ENCODE measurements around the gene AGRP. TPM values are rescaled to one million over a fixed set of nuclear protein-coding genes. Genes with fewer than 3 reads are reported as not detected.

The AGRP gene, protein sequence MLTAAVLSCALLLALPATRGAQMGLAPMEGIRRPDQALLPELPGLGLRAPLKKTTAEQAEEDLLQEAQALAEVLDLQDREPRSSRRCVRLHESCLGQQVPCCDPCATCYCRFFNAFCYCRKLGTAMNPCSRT
- 0.13 TPM in 1 of 5 replicates, not detected in the others for total RNA-seq (2022; extraction: Qiagen RNA extraction)

DNA sequence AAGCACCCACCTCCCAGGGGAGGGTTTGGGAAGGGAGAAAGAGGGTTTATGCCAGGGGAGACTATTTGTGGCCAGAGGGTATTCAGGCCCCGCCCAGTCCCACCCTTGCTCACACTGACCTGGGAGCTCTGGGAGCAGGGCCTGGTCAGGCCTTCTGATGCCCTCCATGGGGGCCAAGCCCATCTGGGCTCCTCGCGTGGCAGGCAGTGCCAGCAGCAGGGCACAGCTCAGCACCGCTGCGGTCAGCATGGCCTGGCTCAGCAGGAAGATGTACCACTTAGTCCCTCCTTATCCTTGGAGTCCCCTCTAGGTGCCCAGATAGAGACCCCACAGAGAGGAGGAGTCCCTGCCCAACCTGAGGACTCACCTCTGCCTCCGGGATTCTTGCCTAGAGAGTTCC, at the start of gene AGRP:
Gene AGRP, minus strand, starts transcription at position 398 of the 400 bp plus-strand sequence. Its CDS starts 149 bp downstream, at position 249.

DNA sequence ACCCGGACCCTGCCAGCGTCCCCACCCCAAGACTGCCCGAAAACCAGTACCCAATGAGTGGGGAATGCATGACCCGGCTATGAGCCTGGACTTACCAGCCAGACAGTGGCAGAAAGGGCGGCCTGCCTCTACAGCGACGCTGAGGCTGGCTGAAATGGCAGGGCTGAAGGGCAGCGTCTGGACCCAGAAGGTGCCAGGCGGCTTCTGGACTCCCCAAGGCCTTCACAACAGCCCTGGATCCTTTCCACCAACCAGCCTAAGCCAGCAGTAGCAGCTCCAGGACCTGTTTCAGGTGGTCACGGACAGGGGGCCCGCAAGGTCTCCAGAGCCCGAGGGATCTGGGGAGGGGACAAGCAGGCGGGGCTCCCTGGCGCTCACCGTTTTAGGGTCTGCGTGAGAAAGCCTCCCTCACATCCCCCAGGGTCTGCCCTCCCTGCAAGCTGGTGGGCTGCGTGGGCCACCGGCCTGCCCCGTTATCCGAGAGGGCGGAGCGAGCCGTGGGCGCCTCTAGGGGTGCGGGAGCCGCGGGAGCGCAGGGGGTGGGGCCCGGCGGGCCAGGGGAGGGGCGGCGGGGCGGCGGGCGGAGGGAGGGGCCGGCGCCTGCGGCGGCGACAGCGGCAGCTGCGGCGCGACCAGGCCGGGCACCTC, 45.0 kb upstream of the AGRP start, which contains the start of gene RIPOR1:
Gene RIPOR1, plus strand, starts transcription at position 608 of the 648 bp plus-strand sequence. CDS start 9,618 bp downstream, outside the sequence.

DNA sequence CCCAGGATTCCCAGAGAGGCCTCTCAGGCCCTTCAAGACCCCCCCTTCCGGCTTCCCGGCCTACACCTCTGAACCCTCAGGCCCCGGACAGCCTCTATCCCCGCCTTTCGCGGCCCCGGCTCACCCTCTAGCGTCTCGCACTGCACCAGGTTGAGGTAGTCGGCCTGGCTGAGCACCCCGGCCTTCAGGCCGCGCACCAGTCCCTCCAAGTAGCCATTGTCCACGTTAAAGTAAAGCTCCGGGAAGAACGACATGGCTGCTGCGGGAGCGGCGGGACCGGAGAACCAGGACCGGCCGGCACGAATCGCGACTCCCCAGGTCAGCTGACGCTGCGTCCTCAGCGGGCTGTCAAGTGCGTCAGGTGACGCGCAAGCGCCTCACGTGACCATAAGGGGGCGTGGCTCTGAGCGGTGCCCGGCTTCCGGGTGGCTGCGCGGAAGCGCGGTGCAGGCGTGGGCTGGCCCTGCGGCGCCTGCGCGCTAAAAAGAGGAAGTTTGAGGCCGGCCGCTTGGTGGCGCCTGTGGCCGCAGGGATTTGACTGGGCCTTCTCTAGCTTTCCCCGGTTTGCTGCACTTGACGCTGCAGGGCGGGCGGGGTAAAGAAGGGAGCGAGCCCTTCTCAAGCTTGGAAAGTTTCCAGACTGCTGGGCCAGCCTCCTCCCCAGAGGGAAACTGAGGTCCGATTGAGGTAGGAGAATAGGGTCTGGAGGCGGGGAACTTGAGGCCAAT, 2.4 kb downstream of the AGRP start, which contains the start of gene ATP6V0D1:
Gene ATP6V0D1, minus strand, starts transcription at position 325 of the 728 bp plus-strand sequence. Its CDS starts 71 bp downstream, at position 254.

Other genes starting within 250 kb of the AGRP start
- gene FHOD1, start 236.1 kb downstream of the AGRP start, total RNA-seq (2022; extraction: Qiagen RNA extraction) = 31.3 to 53.0 TPM (median 49.4 TPM) in 5 replicates
- 0.87 to 1.7 TPM (median 1.4 TPM) in 5 replicates for gene SLC9A5, start 234.6 kb downstream of the AGRP start, total RNA-seq (2022; extraction: Qiagen RNA extraction)
- gene PLEKHG4, start 204.0 kb downstream of the AGRP start, total RNA-seq (2022; extraction: Qiagen RNA extraction) = 10.1 to 14.2 TPM (median 12.5 TPM) in 5 replicates
- 0.11 to 0.47 TPM (median 0.34 TPM) in 5 replicates for gene KCTD19, start 156.8 kb downstream of the AGRP start, total RNA-seq (2022; extraction: Qiagen RNA extraction)
- 0.11 to 0.14 TPM in 2 of 5 replicates, not detected in the others for gene LRRC36, start 156.7 kb downstream of the AGRP start, total RNA-seq (2022; extraction: Qiagen RNA extraction)
- 9.2 to 13.3 TPM (median 12.4 TPM) in 5 replicates for gene TPPP3, start 90.0 kb downstream of the AGRP start, total RNA-seq (2022; extraction: Qiagen RNA extraction)
- gene ZDHHC1, start 67.1 kb downstream of the AGRP start, total RNA-seq (2022; extraction: Qiagen RNA extraction) = 4.6 to 7.4 TPM (median 5.5 TPM) in 5 replicates
- 1.6 to 3.3 TPM (median 2.4 TPM) in 5 replicates for gene HSD11B2, start 52.4 kb downstream of the AGRP start, total RNA-seq (2022; extraction: Qiagen RNA extraction)
- gene ATP6V0D1, start 2.4 kb downstream of the AGRP start, total RNA-seq (2022; extraction: Qiagen RNA extraction) = 103 to 118 TPM (median 107 TPM) in 5 replicates
- 36.3 to 42.3 TPM (median 38.6 TPM) in 5 replicates for gene RIPOR1, start 45.3 kb upstream of the AGRP start, total RNA-seq (2022; extraction: Qiagen RNA extraction)
- gene CTCF, start 79.0 kb upstream of the AGRP start, total RNA-seq (2022; extraction: Qiagen RNA extraction) = 32.2 to 41.6 TPM (median 39.0 TPM) in 5 replicates
- 1.5 to 2.6 TPM (median 2.0 TPM) in 5 replicates for gene CARMIL2, start 161.6 kb upstream of the AGRP start, total RNA-seq (2022; extraction: Qiagen RNA extraction)
- gene ACD, start 176.7 kb upstream of the AGRP start, total RNA-seq (2022; extraction: Qiagen RNA extraction) = 26.7 to 36.7 TPM (median 33.8 TPM) in 5 replicates
- gene PARD6A, start 177.4 kb upstream of the AGRP start, total RNA-seq (2022; extraction: Qiagen RNA extraction) = 1.7 to 2.8 TPM (median 2.2 TPM) in 5 replicates
- gene ENKD1, start 183.2 kb upstream of the AGRP start, total RNA-seq (2022; extraction: Qiagen RNA extraction) = 7.4 to 10.9 TPM (median 9.7 TPM) in 5 replicates
- gene C16orf86, start 183.3 kb upstream of the AGRP start, total RNA-seq (2022; extraction: Qiagen RNA extraction) = 0.06 to 0.14 TPM (median 0.10 TPM) in 3 of 5 replicates, not detected in the others
- 14.3 to 17.7 TPM (median 16.4 TPM) in 5 replicates for gene GFOD2, start 235.8 kb upstream of the AGRP start, total RNA-seq (2022; extraction: Qiagen RNA extraction)

Data from A549 treated with dexamethasone at 1 μM for 4 hours (cell line).